Sigmoid colon (tissue), 7 donors: ENCODE measurements around the gene DHRS3. TPM values are rescaled to one million over a fixed set of nuclear protein-coding genes. Genes with fewer than 3 reads are reported as not detected.

Source experiments
- DNase-seq: peaks from one replicate; pipeline ENCODE4 v3.0.0-alpha.2; 2019
- H3K27ac ChIP-seq, 4 donors: fragments of 200-600 bp; sonication (generic); one replicate each; pipeline ENCODE4 v1.5.1; 2016 to 2019; ENCODE audit warnings: mild to moderate bottlenecking in 1 of 4
- H3K27me3 ChIP-seq, 3 donors: fragments of 200-600 bp; sonication (generic); one replicate each; pipeline ENCODE4 v1.5.1; 2019; ENCODE audit warnings: mild to moderate bottlenecking in 1 of 3
- H3K36me3 ChIP-seq, 4 donors: fragments of 200-600 bp; sonication (generic); one replicate each; pipeline ENCODE4 v1.5.1; 2016 to 2019
- H3K4me1 ChIP-seq, 4 donors: fragments of 200-600 bp; sonication (generic); one replicate each; pipeline ENCODE4 v1.5.1; 2017 to 2019
- H3K4me3 ChIP-seq, 4 donors: fragments of 200-600 bp; sonication (generic); one replicate each; pipeline ENCODE4 v1.5.1; 2017 to 2019; ENCODE audit warnings: mild to moderate bottlenecking in 2 of 4, moderate library complexity in 1 of 4
- H3K9me3 ChIP-seq, 4 donors: fragments of 200-600 bp in 3 of 4; sonication (generic) in 3 of 4; one replicate each; pipeline versions ENCODE4 v1.5.1 to v1.6.1; 2013 to 2019
- EP300 ChIP-seq, 4 donors: sonication (generic); formaldehyde crosslinking; IDR thresholded peaks; one replicate each; pipeline ENCODE4 v1.6.1; 2017; ENCODE audit warnings: antibody characterized with exemption in 4 of 4
- POLR2A ChIP-seq, 2 donors: fragments of 450-650 bp; IDR thresholded peaks; one replicate each; pipeline ENCODE4 v1.6.1; 2016; ENCODE audit warnings: antibody characterized with exemption in 2 of 2, mild to moderate bottlenecking in 2 of 2, moderate library complexity in 2 of 2
- POLR2AphosphoS5 ChIP-seq, 4 donors: sonication (generic); formaldehyde crosslinking; IDR thresholded peaks; one replicate each; pipeline ENCODE4 v1.6.1; 2017; ENCODE audit warnings: antibody characterized with exemption in 4 of 4
- WGBS, 2 donors: extraction: QIAGEN DNeasy Blood & Tissue Kit; methylation state at CpG; one replicate each; pipeline ENCODE4 v1.1.7; 2013; 5-methylcytosine and 5-hydroxymethylcytosine counted together
- intact Hi-C: fragments of 100-400 bp; cut with DNase I; formaldehyde crosslinking; loops from one replicate; pipeline ENCODE4 v1.15.1; 2023
- polyA plus RNA-seq, 3 donors: library from polyadenylated mRNA; stranded (reverse); fragments of 200-250 nt; gene quantifications; one replicate each; pipeline ENCODE4 v1.2.3, GENCODE V29; 2013
- total RNA-seq, 4 donors: library from RNA; depleted of rRNA; stranded (reverse); fragments of >200 nt; gene quantifications; one replicate each; pipeline ENCODE4 v1.1.0, GENCODE V29; 2016
- TF ChIP-seq, protein P1 (sequence below), 4 experiments: fragments of 450-650 bp in 3 of 4; fragments of 200-600 bp in 1 of 4; IDR thresholded peaks; one replicate each; pipeline ENCODE4 v1.5.1; 2016 to 2019; ENCODE audit warnings: antibody characterized with exemption in 4 of 4, mild to moderate bottlenecking in 3 of 4, moderate library complexity in 2 of 4
- donor health status: healthy with polysubstance abuse.
- donor health status: Bipolar disorder and iron deficiency.
- donor health status: healthy.

DHRS3 gene
- total and polyA plus RNA-seq, 7 donors: 34.8 to 102 (median 47.9) TPM

- Histone ChIP-seq H3K9me3 (no peaks in the 10 kb centered on the region), H3K27ac (peak overlapping the region; percentile 90 to 99 (median 96)), H3K36me3 (no peaks in the 10 kb centered on the region), H3K4me1 (peaks cover 0 to 55% (median 48%) of the 10 kb centered on the region in 4 donors), H3K4me3 (no peak overlapping the region), H3K27me3 (no peaks in the 10 kb centered on the region)
- TF ChIP-seq EP300 (IDR thresholded peaks at IDR 0.05) (peak in 1 of 4 donors; percentile 9), POLR2AphosphoS5 (IDR thresholded peaks at IDR 0.05) (peak; percentile 29 to 76 (median 46))
- TF ChIP-seq, protein P1, sequence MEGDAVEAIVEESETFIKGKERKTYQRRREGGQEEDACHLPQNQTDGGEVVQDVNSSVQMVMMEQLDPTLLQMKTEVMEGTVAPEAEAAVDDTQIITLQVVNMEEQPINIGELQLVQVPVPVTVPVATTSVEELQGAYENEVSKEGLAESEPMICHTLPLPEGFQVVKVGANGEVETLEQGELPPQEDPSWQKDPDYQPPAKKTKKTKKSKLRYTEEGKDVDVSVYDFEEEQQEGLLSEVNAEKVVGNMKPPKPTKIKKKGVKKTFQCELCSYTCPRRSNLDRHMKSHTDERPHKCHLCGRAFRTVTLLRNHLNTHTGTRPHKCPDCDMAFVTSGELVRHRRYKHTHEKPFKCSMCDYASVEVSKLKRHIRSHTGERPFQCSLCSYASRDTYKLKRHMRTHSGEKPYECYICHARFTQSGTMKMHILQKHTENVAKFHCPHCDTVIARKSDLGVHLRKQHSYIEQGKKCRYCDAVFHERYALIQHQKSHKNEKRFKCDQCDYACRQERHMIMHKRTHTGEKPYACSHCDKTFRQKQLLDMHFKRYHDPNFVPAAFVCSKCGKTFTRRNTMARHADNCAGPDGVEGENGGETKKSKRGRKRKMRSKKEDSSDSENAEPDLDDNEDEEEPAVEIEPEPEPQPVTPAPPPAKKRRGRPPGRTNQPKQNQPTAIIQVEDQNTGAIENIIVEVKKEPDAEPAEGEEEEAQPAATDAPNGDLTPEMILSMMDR (IDR thresholded peaks at IDR 0.05): no peak
- 80 to 84% methylated on average over 15 of the region's 15 CpGs for WGBS, 2 donors
- intact Hi-C loops: no loop called here
- DNase-seq: peak; percentile 82
Measured at GRCh38 chr1:12621346-12622335, 3.6 kb upstream of the DHRS3 start.

GRCh38 chr1:12620931-12621330, 2.9 kb upstream of the DHRS3 start:
- Histone ChIP-seq H3K4me3 (no peak overlapping the region), H3K27ac (peak overlapping the region; percentile 90 to 99 (median 96)), H3K36me3 (no peaks in the 10 kb centered on the region), H3K27me3 (no peaks in the 10 kb centered on the region), H3K9me3 (no peaks in the 10 kb centered on the region), H3K4me1 (peaks cover 0 to 60% (median 51%) of the 10 kb centered on the region in 4 donors)
- WGBS, 2 donors: 95 to 96% methylated on average over 8 of the region's 8 CpGs
- intact Hi-C loops: no loop called here
- TF ChIP-seq POLR2AphosphoS5 (IDR thresholded peaks at IDR 0.05): no peak
- TF ChIP-seq, protein P1 (IDR thresholded peaks at IDR 0.05): no peak
- DNase-seq: no peak

DNA sequence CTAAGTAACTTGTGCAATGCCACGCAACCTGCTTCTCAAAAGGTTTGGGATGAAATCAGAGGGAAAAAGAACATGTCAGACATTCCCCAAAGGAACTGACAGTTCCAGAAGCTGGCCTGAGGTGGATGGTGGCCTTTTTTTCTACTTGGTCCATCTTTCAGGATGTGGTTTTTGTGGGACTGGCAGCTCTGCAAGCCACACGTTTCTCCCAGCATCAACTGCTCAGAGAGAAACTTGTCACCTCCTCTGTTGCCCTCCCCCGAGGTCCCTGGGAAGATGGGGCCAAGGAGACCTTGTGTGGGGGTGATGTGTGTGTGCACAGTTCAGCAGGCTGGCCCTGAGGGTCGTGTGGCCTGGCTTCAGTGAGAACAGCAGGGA, 2.5 kb upstream of the DHRS3 start:
- no peak for DNase-seq
- Histone ChIP-seq H3K4me1 (peaks cover 0 to 63% (median 55%) of the 10 kb centered on the region in 4 donors), H3K4me3 (peak overlapping the region in 1 of 4 donors; percentile 92), H3K27ac (peak overlapping the region; percentile 90 to 99 (median 96)), H3K9me3 (no peaks in the 10 kb centered on the region), H3K36me3 (no peaks in the 10 kb centered on the region), H3K27me3 (no peaks in the 10 kb centered on the region)
- 43 to 53% methylated on average over 4 of the region's 4 CpGs for WGBS, 2 donors
- intact Hi-C loops: no loop called here
- TF ChIP-seq POLR2A (IDR thresholded peaks at IDR 0.05) (no peak), EP300 (IDR thresholded peaks at IDR 0.05) (no peak), POLR2AphosphoS5 (IDR thresholded peaks at IDR 0.05) (no peak)
- TF ChIP-seq, protein P1 (IDR thresholded peaks at IDR 0.05): no peak

- Histone ChIP-seq H3K36me3 (no peaks in the 10 kb centered on the region), H3K4me1 (peaks cover 0 to 68% (median 60%) of the 10 kb centered on the region in 4 donors), H3K27ac (peak overlapping the region; percentile 90 to 99 (median 96)), H3K4me3 (peak overlapping the region; percentile 70 to 92 (median 78)), H3K27me3 (no peaks in the 10 kb centered on the region), H3K9me3 (no peaks in the 10 kb centered on the region)
- 12 to 13% methylated on average over 23 of the region's 23 CpGs for WGBS, 2 donors
- DNase-seq: peak; percentile 97
- intact Hi-C loops: loop anchor here (1.0 to 5.0 kb wide), 6 partner anchors 79 to 309 kb away; no protein-coding TSS in a partner anchor
- TF ChIP-seq POLR2A (IDR thresholded peaks at IDR 0.05): peak in 1 of 2 donors; percentile 17
- TF ChIP-seq POLR2AphosphoS5 (IDR thresholded peaks at IDR 0.05): peak; percentile 40 to 78 (median 65)
- TF ChIP-seq, protein P1 (IDR thresholded peaks at IDR 0.05): peak; percentile 96 to 99 (median 98)
- peak in 1 of 4 donors; percentile 16 for TF ChIP-seq EP300 (IDR thresholded peaks at IDR 0.05)
Measured at GRCh38 chr1:12619792-12620487, 1.9 kb upstream of the DHRS3 start.
